Activated CD4-positive, alpha-beta T cell treated with anti-CD3 and anti-CD28 coated beads, Interleukin-2, amount 50 U/mL, for 4 hours (primary cell): ENCODE measurements around the gene SYCE1L.
"Not testable (repeated sequence)": the region's sequence is repeated elsewhere in the genome, so short reads cannot be mapped to it uniquely, and the experiment has no call there.

Experiments used
- DNase-seq, 2 experiments: peaks; one replicate each; pipeline ENCODE4 v3.0.0-alpha.2; 2020

SYCE1L gene

GRCh38 chr16:77199211-77199610 lies at the start of gene SYCE1L:
SYCE1L (plus strand) TSS chr16:77199408; CDS start chr16:77199452, 44 bp downstream.
- no peak for DNase-seq

- no peak for DNase-seq
Measured at GRCh38 chr16:77157346-77158058, 41.7 kb upstream of the SYCE1L start.

- DNase-seq: no peak
Measured at GRCh38 chr16:77158293-77158692, 40.9 kb upstream of the SYCE1L start.

GRCh38 chr16:77165006-77165405 lies 34.2 kb upstream of the SYCE1L start:
- no peak for DNase-seq

GRCh38 chr16:77165536-77166236 lies 33.5 kb upstream of the SYCE1L start:
- DNase-seq: not testable (repeated sequence)

GRCh38 chr16:77166726-77167125 lies 32.5 kb upstream of the SYCE1L start:
- DNase-seq: no peak

- no peak for DNase-seq
Measured at GRCh38 chr16:77168901-77169300, 30.3 kb upstream of the SYCE1L start.

- DNase-seq: peak; percentile 21 to 27
Measured at GRCh38 chr16:77169650-77170236, 29.5 kb upstream of the SYCE1L start.

GRCh38 chr16:77170805-77171204 lies 28.4 kb upstream of the SYCE1L start:
- no peak for DNase-seq

- no peak for DNase-seq
Measured at GRCh38 chr16:77171745-77172635, 27.2 kb upstream of the SYCE1L start.

GRCh38 chr16:77172951-77173350 lies 26.3 kb upstream of the SYCE1L start:
- DNase-seq: no peak

GRCh38 chr16:77183137-77183536 lies 16.1 kb upstream of the SYCE1L start:
- no peak for DNase-seq

GRCh38 chr16:77186298-77186697 lies 12.9 kb upstream of the SYCE1L start:
- not testable (repeated sequence) for DNase-seq

GRCh38 chr16:77190190-77190477 lies 9.1 kb upstream of the SYCE1L start:
- DNase-seq: no peak

- peak; percentile 89 to 93 for DNase-seq
Measured at GRCh38 chr16:77190478-77191258, 8.5 kb upstream of the SYCE1L start, which contains the start of gene MON1B. MON1B (plus strand) TSS chr16:77191190; CDS start chr16:77191486, 296 bp downstream.

- no peak for DNase-seq
Measured at GRCh38 chr16:77191259-77191969, 7.8 kb upstream of the SYCE1L start.

GRCh38 chr16:77193377-77193776 lies 5.8 kb upstream of the SYCE1L start:
- no peak for DNase-seq

GRCh38 chr16:77194295-77195231 lies 4.6 kb upstream of the SYCE1L start:
- no peak for DNase-seq

- no peak for DNase-seq
Measured at GRCh38 chr16:77195411-77195810, 3.8 kb upstream of the SYCE1L start.

GRCh38 chr16:77197747-77198146 lies 1.5 kb upstream of the SYCE1L start:
- no peak for DNase-seq
